Activated CD4-positive, alpha-beta T cell treated with anti-CD3 and anti-CD28 coated beads, Interleukin-2, amount 50 U/mL, for 4 hours (primary cell): ENCODE measurements around the gene PROB1.
A peak's percentile ranks its signal among the peaks of the same experiment; 100 is the strongest.
"Not testable (repeated sequence)": the region's sequence is repeated elsewhere in the genome, so short reads cannot be mapped to it uniquely, and the experiment has no call there.

Source experiments
- DNase-seq, 2 experiments: peaks; one replicate each; pipeline ENCODE4 v3.0.0-alpha.2; 2020

The PROB1 gene

DNA sequence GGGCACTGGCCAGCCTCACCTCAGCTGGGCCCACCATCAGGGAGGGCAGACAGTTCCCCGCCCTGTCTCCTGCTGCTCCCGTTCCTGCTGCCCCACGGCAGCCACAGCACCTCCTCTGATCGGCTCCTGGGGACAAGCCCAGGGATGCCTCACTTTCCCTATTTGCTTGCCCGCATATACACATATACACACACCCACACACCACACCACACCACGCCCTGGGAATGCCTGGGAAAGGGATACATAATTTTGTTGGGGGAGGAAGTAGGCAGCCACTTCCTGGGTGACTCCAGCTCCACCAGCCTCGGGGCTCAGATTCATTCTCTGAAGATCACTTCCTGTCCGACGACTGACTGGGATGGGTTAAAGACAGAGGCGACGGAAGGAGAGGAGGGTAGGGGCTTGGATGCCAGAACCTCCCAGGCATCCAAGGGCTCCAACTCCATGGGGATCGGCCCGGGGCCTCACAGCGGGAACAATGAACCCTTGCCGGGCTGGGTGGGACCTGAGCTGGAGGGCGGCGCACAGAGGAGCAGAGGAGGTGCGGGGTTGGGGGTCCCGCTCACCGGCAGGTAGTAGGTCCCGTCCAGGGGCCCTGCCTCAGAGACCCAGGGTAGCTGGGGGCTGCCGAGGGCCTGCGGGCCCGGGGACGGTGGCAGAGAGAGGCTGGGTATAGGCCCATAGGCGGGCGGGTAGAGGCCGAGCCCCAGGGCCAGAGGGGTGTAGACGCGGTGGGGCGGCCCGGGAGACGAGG is 3.2 kb downstream of the PROB1 start:
- DNase-seq = no peak

DNA sequence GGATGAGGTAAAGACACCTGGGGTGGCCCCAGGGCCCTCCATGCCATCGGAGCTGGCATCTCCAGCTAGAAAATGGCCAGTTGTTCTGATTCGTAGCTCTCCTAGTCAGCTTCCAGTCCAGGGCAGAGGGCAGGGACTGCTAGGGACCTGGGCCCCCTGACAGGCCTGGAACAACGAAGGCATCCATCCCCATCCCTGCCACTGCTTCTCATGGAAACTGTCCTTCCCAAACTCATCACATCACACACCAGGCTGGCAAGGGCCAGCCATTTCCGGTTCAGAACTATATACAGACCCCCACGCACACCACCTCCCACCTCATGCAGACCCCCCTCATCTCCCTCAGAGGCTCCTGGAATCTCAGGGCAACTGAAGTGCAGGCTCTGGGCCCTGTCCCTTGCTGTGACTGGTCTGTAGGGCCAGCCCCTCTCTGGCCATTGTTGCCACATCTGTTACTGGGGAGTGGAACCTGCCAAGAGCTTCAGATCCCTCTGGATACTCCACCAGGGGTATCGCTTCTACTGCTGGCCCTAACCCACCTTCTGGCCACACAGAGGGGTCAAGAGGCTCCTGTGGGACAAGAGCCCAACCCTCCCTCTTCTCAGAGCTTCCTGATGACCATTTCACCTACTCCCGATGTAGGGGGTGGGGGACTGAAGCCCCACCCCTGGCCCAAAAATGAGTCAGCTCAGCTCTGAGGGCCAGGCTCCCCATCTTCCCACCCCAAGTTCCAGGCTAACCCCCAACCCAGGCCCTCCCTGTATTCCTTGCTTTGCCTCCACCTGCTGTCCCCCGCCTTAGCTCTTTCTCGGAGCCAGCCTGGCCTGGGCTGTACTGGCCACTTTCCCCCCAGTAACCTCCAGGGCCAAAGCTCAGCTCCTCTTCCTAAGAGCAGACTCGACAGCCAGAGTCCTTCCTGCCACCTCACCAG is 4.0 kb downstream of the PROB1 start:
- DNase-seq = no peak

DNA sequence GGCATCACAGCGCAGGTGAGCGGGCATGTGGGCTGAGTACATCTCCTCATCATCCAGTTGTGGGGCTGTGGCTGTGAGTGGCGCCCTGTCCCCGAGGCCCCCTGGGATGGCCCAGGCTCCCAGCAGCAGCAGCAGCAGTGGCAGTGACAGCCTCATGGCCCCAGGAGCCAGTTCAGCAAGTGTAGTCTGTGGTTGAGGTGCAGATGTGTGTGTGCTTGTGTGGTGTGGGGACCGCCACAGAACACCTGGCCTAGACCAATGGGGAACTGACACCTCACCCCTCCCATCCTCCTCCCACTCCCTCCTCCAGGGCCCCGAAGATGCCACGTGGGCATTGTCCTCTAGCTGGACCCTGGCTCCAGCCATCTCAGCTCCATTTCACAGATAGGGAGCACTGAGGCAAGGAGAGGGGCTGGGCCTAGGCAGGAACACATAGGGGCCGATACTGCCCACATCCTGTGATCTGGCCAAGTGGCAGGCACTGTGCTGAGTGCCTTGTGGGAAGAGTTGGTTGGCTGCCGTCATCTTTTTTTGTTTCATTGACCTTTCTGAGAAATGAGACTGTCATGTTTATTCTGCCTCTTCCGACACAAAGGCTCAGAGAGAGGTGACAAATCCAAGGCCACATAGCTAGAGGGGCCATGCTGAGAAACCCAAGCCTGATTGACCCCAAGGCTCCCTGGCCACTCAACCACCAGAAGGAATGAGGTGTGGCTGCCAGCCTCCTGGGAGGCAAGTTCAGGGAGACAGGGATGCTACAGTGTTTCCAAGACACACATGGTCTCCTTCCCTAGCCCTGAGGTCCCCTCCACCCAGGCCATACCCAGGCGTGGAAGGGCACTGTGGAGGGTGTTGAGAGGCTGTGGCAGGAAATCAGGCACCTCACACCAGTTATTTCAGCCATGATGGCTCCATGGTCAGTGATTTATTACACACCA is 4.9 kb downstream of the PROB1 start, which contains the start of gene MZB1:
Gene MZB1 (minus strand): TSS at position 213 of the 938 bp plus-strand sequence. CDS start 57 bp downstream, at position 156.
- peak; percentile 48 to 50 for DNase-seq

DNA sequence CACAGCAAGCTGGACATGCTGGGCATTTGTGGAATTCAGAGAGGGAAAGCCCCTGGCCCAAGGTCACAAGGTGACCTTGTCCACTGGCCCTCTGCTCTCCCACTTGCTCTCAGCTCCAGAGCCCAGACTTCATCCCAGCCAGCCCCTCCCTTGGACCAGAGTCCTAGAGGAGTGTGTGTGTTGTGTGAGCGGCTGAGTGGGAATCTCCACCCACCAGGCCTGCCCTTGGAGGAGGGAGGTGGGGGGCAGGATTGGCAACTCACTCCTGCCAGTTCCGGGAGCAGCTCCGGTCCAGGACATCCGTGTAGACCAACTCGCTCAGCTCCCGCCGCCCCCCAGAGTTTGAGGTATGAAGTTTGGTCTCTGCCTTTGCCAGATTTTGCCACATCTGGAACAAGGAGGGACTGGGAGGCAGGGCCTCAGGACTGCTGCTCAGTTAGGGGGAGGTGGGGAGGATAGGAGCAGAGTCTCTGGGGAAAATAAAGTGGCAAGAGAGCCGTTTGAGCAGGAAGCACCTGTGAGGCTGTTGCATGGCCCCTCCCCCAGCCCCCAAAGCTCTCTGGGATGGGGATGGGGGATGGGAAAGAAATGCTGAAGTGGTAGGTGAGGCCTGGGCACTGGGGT is 6.6 kb downstream of the PROB1 start:
- DNase-seq = no peak

DNA sequence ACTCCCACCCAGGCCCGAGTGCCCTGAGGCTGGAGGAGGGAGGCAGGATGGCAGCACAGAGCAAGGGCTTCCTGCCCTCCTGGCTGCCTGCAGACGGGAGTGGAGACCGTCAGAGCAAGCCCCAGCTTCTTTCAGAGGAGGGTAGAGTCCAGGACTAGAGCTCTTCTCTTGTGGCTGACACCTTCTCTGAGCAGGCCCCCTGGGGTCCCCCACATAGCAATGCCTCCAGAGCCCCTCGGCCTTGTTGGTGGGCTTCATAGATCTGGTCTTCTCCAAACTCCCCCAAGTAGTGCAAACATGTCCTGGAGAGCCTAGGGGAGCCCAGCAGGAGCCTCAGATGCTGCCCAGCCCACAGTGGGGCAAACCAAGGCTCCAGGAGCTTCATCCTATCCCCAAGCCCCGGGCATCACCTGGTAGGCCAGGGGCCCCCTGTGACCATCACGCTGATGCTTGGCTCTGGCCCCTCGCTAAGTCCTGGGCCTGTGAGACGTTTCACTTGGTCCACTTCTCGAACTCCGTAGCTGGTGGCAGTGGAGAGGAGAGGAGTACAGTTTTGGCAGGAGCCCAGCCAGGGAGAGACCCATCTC is 7.2 kb downstream of the PROB1 start:
- no peak for DNase-seq

DNA sequence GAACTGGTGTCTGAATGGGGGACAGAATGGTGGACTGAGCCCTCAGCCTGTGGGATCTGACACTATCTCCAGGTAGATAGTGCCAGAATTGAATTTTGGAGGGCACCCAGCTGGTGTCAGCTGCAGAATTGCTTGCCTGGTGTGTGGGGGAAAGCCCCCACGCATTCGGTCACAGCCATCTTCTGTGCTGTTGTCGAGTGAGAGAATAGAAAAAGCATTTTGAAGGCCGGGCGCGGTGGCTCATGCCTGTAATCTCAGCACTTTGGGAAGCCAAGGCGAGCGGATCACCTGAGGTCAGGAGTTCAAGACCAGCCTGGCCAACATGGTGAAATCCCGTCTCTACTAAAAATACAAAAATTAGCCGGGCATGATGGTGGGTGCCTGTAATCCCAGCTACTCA is 7.9 kb downstream of the PROB1 start:
- DNase-seq = not testable (repeated sequence)

DNA sequence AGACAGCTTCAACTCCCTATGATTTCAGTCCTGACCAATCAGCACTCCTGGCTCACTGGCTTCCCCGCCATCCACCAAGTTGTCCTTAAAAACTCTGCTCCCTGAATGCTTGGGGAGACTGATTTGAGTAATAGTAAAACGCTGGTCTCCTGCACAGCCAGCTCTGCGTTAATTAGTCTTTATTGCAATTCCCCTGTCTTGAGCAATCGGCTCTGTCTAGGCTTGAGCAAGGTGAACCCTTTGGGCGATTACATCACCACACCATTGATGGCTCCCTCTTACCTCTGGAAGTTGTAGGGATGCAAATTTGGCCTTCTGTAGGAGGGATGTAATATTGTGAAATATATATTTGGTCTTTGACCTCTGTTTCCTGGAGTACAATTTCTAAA is 8.9 kb downstream of the PROB1 start:
- DNase-seq = no peak

DNA sequence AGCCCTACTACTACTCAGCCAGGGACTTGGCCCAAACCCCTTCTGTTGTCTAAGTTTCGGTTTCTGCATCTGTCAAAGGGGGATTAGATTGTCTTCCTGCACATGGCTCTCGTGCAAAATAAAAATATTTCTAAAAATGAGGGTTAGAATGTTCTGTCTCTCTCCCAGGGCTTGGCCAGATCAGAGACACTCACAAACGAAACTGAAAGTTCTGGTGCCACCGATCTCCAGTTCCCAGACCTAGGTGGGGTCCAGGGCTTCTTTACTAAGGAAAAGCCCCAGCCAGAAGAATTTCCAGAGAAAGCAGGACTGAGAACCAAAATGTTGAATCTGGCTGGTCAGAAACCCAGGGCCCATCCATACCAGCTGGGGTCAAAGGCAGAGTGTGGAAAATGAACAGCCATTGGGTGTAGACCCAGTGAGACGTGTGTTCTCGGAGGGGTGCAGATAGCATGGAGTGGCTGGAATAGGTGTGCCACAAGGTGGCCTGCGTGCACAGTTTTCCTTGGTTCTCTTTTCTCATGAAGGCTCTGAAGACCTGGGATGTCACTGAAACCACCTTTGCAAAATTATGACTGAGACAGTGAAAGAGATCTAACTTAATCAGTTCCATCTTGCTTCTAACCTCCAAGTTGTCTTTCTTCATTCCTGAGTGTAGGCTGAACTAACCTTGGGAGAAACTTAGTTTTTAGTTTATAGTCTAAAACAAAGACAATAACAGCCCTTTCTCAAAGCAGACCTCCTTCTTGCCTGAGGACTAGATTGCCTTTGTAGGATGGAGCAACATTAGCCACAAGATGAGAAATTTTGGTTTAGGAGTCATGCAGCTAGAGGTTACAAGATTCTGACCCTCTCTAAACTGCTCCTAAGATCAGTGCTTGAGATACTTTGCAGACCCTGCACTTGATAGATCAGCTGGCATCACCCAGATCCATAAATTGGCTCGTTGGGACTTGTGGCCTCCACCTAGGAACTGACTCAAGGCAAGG is 9.5 kb downstream of the PROB1 start:
- no peak for DNase-seq

DNA sequence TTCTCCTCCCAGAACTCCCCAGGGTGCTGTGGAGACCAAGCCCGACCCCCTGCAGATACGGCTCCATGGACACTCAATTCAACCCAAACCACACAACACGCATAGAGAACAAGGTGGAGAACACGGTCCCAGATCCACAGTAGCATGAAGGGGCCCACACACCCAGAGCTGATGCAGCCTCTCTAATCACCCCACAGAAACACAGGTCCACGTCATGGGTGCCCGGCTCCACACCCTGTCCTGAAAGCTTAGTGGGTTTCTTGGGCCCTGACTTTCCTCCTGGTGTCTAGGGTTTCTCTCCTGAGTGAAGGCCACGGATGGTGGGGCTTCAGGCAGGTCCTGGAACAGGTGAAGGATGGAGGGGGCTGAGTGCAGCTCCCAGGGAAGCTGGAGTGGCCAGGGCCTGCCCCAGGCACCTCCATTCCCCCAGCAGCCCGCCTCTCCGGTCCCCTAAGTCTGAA is 10.3 kb downstream of the PROB1 start:
- DNase-seq = no peak

DNA sequence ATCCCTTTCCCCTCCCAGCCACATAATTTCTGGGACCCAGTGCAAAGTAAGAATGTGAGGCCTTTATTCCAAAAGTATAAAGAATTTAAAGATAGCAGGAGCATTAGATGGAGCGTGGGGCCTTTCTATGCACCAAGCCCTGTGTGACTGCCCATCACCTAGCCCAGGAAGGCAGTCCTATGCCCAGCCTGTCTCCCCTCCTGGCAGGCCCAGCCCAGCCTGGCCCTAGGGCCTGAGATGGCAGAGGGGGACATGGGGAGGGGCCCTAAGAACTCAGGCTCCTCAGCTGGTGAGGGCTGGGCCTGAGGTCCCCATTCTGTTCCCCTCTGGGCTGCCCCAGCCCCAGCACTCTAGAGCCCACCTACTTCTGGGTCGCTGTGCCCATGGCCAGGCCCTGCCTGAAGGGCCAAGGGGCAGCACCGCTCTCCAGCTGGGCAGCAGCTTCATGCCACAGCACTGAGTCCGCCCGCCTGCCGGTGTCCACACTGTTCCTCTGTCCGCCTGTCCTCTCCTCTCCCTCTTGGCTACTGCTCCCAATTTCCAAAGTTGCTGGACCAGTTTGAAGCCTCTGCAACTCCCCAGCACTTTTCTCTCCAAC is 10.8 kb downstream of the PROB1 start:
- DNase-seq = no peak

DNA sequence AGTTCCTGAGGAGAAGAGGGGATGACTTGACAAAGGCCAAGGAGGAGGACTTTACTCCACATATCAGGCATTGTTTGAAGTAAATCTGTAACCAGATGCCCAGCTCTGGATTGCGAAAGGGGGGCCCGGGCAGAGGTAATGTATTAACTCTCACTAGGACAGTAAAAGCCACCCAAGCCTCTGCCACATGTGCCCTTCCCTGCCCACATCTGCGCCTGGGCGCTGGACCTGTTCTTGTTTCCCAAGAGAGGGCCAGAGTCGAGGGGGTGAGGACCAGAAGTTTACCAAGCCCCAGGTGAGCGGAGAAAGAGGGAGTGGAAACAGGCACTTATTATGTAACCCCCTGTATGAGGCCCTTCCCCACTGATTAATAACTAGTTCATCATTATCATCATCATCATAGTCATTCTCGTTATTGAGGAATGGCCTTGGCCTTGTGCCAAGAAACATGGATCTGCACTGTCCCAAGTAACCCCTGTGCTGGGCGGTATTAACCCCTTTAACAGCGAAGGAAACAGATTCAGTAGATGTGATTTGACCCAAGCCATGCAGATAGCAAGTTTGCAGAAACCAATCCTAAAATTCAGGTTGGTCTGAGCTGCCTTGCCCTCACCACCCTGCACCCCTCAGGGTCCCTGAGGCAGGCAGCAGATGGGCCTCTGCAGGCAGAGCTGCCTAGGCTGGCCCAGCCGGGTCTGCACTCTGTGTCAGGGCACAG is 11.5 kb downstream of the PROB1 start, which contains the start of gene SLC23A1:
Gene SLC23A1 (minus strand): TSS at position 23 of the 718 bp plus-strand sequence. CDS start 44 bp downstream, outside the sequence.
- DNase-seq = no peak

DNA sequence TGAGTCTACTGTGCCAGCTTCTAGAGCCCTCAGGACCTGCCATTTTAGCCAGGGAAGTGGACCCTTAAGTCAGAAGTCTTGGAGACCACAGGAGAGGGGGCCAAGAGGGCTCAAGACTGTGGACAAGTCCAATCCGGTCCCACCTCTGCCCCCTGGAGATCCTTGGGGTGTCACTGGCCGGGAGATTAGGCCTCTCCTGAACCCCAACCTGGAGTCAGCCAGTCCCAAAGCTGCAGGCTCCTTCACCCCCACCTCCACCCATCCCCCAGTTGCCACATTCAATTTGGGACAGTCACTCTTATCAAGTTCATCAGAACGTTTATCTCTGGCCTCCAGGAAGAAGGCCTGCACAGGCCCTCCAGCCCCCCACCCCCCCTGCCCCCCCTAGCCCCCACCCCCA is 12.1 kb downstream of the PROB1 start:
- no peak for DNase-seq

DNA sequence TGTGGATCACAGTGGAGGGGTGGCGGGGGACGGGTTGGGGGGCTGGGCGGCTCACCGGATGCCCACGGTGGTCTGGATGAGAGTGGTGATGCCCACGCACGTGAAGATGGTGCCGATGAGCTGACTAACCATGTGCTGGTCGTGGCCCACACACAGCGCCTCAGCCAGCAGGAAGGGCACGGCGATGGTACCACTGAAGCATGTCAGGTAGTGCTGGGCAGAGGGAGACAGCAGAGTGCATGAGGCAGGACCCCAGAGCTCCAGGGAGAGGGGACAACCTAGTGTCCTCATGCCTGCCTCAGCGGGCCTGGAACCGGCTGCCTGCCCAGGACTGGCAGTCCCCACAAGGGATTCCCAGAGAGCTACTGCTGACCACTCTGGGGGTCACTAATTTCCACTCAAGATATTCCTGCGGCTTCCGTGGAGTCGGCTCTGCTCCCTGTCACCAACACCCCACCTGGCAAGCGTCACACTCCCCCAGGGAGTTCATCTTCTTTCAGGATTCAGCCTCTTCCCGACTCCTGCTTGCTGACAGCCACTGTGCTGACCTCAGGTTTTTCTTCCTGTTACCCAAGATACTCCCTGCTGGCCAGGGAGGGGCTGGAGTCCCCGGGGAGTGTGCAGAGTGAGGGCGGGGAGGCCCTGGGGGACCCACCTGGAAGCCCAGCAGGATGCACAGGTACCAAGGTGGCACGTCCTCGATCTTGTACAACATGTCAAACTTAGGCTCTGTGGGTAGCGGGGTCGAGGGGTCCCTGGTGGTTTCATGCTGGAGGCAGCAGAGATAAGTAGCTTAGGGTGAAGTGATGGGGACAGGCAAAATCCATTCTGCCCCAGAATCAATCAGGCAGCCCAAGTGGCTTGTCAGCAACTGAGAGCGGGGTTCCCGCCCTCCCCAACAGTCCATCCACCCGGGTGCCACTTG is 12.8 kb downstream of the PROB1 start:
- DNase-seq = no peak

DNA sequence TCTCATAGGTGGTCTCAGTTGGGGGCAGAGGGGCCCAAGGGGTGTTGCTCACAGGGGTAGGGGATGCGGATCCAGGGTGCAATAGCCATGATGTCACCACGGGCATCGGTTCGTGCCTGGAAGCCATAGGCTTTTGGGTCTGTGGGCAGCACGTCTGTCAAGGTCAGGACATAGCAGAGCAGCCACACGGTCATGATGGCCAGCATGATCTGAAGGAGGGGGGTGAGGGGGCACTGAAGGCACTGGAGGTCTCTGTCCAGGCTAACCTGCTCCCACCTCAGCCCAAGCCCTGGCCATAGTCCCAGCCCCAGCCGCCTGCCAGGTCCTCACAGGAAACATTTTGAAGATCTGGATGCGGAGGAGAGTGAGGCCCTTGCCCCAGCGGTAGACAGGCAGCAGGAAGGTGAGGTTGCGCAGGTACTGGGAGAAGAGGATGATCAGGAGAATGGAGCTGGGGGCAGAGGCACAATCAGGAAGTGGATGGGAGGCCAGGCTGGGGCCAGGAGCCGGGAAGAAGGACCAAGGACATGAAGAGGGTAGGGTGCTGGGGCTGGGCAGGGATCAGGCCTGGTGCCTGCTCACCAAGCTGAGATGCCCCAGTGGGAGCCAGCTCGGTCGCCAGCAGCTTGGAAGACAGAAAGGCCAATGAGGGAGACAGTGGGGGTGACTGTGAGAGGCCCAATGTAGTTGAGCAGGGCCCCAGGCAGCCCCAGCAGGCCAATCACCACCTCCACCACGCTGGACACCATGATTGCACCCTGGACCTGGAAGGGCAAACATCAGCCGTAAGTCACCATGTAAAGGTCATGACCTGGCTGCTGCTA is 15.1 kb downstream of the PROB1 start:
- no peak for DNase-seq

DNA sequence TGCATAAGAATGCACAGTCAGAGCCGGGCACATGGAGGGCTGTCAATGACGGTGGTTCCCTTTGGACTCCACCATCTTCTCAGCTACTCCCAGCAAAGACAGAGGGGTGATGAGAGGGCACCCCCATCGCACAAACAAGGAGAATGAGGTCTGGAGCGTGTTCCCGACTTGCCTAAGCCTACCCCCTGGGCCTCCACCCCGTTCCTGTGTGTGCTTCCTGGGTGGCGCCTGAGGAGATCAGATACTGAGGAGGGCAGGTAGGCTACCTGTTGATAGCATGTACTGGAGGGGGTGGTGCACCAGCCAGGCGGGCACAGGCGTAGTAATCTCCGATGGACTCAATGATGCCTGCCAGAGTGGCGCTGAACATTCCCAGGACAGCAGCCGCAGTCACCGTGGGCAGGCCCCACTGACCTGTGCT is 16.0 kb downstream of the PROB1 start:
- no peak for DNase-seq

DNA sequence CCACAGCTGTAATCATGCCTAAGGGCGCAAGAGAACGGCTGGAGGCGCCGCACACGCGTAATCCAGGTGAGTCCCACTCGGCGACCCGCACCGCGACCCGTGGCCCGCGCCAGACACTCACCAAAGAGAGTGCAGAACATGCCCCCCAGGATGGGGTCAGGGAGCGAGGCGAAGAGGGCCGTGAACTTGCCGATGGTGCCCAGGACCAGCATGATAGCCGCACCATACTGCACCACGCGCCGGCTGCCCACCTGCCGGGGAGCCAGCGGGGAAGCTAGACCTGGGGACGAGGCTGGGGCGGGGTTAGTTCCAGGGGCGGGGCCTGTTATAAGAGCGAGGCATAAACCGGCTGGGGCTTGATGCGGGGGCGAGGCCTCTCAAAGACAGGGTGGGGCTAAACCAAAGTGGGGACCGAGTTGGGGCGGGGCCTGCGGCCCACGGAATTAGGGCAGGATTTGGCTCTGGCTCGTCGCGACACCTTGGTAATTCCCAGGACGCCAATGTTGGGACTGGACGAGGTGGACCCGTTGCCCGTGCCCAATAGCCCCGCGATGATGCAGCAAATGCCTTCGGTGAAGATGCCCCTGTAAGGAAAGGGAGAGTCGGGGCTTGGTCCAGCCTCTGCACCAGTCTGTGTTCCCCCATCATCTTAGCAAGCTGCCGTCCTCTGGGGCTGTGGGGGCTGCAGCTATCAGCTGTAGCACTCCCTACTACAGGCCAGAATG is 16.6 kb downstream of the PROB1 start:
- DNase-seq = no peak
